A673 (cell line): ENCODE data around the gene TMEM100.

Source experiments
- CTCF ChIP-seq: fragments of 300-800, 200-600 bp; sonication (generic); conservative IDR thresholded peaks from 2 replicates; pipeline ENCODE4 v1.5.1; 2017; ENCODE audit warnings: low read depth, mild to moderate bottlenecking, antibody characterized with exemption, low read length, moderate library complexity, mixed read lengths
- EZH2 ChIP-seq: fragments of 200-600 bp; sonication (generic); IDR thresholded peaks from 2 replicates; pipeline ENCODE4 v1.6.1; 2017; ENCODE audit warnings: borderline replicate concordance, low read depth, mild to moderate bottlenecking, mixed read lengths, antibody characterized with exemption, low read length; ENCODE audit not compliant: poor library complexity, severe bottlenecking

DNA sequence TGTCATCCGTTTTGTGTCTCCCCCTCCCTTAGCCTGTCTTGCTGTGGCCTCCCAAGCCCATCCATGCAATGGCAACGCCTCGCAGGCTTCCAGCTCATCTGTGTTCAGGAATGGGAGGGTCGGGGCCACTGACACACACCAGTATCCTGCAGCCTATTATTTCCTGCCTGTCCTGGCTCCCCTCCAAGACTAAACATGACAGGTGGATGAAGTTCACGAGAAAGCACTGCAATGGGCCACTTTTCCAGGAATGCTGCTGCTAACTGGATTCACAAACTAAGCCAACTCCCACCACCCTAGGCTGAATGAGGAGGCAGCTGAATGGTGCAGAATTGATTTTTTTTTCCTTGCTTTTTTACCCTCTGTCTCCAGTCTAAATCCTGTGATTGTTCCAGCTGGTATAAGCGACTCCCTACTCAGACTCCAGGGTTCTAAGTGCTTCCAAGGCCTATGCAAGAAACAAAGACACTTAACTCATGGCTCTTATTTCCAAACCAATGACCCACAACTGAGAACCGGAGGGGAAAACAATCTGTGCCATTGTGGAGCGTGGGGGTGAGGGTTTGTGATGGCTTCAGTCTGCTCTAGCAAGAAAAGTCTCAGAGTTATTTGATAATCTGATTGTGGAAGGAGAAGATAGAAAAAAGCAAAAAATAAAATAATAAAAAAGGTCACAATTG is 23.3 kb downstream of the TMEM100 start:
- TF ChIP-seq CTCF, result no peak
- no peak for TF ChIP-seq EZH2
